RWPE1 (cell line): ENCODE measurements around the gene SOD2.

Experiments
- CTCF ChIA-PET: fragments of 350-600 bp; sonication (Branson Sonifier 250); formaldehyde crosslinking; extraction: SDS; loops from one replicate; lab custom pipeline; 2021; lab: Yijun Ruan, JAX
- POLR2A ChIA-PET: fragments of 400-600 bp; formaldehyde crosslinking; extraction: SDS; loops from one replicate; lab custom pipeline; 2020; ENCODE audit warnings: antibody characterized with exemption; ENCODE audit not compliant: low non-redundant PET; lab: Yijun Ruan, JAX
- DNase-seq: peaks from one replicate; pipeline ENCODE4 v3.0.0; 2012; ENCODE audit warnings: low spot score
- H3K27ac ChIP-seq: fragments of 450-650 bp; 2 replicates; pipeline ENCODE4 v1.5.1; 2017
- CTCF ChIP-seq: fragments of 450-650 bp; conservative IDR thresholded peaks from 2 replicates; pipeline ENCODE4 v1.5.1; 2017; ENCODE audit warnings: low read depth, mild to moderate bottlenecking

Gene SOD2

GRCh38 chr6:159684013-159684304 lies 9.1 kb downstream of the SOD2 start:
- H3K27ac ChIP-seq: no peak overlapping the region
- DNase-seq: no peak
- CTCF ChIA-PET: no interaction called here
- no peak for TF ChIP-seq CTCF
- POLR2A ChIA-PET: no interaction called here

DNA sequence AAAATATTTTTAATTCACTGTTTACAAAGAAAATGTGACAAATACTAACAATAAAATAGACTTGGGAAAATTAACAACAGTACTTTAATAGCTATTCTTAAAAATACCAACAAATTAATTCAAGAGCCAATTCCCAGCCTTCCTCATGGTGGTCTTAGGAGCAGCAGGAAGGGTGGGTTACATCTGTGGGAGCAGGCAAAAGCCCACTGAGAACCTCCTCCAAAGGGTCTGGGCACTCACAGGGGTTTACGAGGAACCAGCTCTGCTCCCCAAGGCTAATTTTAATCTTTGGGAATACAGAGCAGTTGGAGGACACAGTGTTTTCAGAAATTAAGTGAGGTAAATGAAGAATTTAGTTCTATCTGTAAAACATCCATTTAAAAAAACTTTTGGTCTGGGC lies 10.2 kb downstream of the SOD2 start:
- ChIA-PET CTCF (interaction anchor here (0.6 to 1.4 kb wide), 4 partner anchors 8 to 591 kb away, joined by 3 to 4 read pairs (median 4); no protein-coding TSS in a partner anchor), POLR2A (no interaction called here)
- DNase-seq: no peak
- TF ChIP-seq CTCF: no peak
- no peak overlapping the region for H3K27ac ChIP-seq

DNA sequence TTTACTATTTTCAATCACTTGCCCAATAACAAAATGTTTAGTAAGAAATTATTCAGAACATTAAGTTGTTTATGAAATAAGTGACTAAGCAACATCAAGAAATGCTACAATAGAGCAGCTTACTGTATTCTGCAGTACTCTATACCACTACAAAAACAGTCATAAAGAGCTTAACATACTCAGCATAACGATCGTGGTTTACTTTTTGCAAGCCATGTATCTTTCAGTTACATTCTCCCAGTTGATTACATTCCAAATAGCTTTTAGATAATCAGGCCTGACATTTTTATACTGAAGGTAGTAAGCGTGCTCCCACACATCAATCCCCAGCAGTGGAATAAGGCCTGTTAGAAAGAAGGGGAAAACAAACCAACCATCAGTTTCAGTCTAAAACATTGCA lies 10.7 kb downstream of the SOD2 start:
- TF ChIP-seq CTCF: no peak
- H3K27ac ChIP-seq: no peak overlapping the region
- ChIA-PET CTCF (interaction anchor here (0.6 to 1.4 kb wide), 4 partner anchors 8 to 590 kb away, joined by 3 to 4 read pairs (median 4); no protein-coding TSS in a partner anchor), POLR2A (no interaction called here)
- DNase-seq: no peak

DNA sequence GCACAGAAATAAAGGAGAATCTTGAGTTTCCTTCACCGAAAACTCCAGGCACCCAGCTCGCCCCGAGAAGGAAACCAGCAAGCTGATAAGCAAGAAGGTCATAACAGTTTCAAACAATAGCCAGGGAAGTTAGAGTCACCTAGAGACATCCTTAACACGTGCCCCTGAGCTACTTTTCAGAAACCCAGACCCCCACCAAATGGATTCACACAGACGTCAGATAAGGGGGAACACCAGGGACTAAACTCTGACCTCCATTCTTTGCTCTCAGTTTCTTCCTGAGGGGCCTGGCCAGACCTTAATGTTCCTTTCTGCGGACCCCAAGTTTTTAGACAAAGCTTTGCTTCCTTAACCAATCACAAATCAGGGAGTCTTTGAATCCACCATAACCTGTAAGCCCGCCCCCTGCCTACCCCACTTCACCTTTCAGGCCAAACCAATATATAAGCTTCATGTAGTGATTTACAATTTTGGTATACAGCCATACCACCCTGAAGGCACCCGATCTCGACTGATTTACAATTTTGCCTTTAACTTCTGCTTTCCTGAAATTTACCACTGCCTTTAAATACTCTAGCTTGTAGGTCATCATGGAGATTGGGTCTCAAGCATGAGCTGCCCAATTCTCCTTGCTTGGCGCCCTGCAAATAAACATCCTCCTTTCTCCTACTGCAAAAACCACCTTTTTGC lies 11.7 kb downstream of the SOD2 start:
- DNase-seq: no peak
- ChIA-PET CTCF (interaction anchor here (0.6 to 1.4 kb wide), 2 partner anchors 9 to 409 kb away, joined by 3 read pairs; no protein-coding TSS in a partner anchor), POLR2A (interaction anchor here (0.5 kb wide), 1 partner anchor 62 kb away, joined by 4 read pairs; no protein-coding TSS in a partner anchor)
- no peak for TF ChIP-seq CTCF
- H3K27ac ChIP-seq: no peak overlapping the region

DNA sequence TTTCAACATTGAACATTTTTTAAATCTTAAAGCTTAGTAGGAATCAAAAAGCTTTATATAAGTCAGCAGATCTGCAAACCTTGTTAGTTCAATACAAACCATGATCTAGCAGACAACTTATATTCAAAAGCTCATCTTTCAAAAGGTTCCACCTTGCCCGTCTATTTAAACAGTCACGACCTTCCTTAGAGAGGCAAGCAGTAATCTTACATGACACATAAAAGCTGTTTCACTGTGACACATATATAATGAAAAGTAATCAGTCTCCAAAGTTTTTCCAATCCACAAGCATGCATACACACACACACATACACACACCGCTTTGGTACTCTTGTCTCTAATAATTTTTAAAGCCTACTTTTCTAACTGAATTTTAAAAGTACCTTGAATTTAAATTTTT lies 12.9 kb downstream of the SOD2 start:
- ChIA-PET CTCF (interaction anchor here (0.6 to 1.1 kb wide), 2 partner anchors 427 to 1243 kb away, joined by 3 to 4 read pairs; no protein-coding TSS in a partner anchor), POLR2A (interaction anchor here (0.6 kb wide), 1 partner anchor 86 kb away, joined by 3 read pairs; no protein-coding TSS in a partner anchor)
- DNase-seq: no peak
- no peak for TF ChIP-seq CTCF
- no peak overlapping the region for H3K27ac ChIP-seq

GRCh38 chr6:159679091-159680077 lies 13.7 kb downstream of the SOD2 start:
- no peak for DNase-seq
- CTCF ChIA-PET: interaction anchor here (0.6 to 1.1 kb wide), 3 partner anchors 289 to 1243 kb away, joined by 3 to 4 read pairs (median 4); no protein-coding TSS in a partner anchor
- POLR2A ChIA-PET: interaction anchor here (0.6 kb wide), 1 partner anchor 87 kb away, joined by 3 read pairs; no protein-coding TSS in a partner anchor
- no peak overlapping the region for H3K27ac ChIP-seq
- TF ChIP-seq CTCF: no peak
